ENCODE results near the gene GLI1.
"Not testable (repeated sequence)": the region's sequence is repeated elsewhere in the genome, so short reads cannot be mapped to it uniquely, and the experiment has no call there.

GRCh38 chr12:57513677-57514076 is 54.1 kb downstream of the GLI1 start:
- TF ChIP-seq CTCF (conservative IDR thresholded peaks at IDR 0.05; ENCODE audit: low read depth, low read length); EZH2 (IDR thresholded peaks at IDR 0.05; ENCODE audit: borderline replicate concordance, low read depth, low read length, poor library complexity, severe bottlenecking): not testable (repeated sequence)
